Mesenchymal stem cell (in vitro differentiated cells and primary cell): ENCODE results near the gene ADAM10.
A peak's percentile ranks its signal among the peaks of the same experiment; 100 is the strongest.

Experiments used
- DNase-seq: peaks from one replicate; pipeline ENCODE4 v3.0.0-alpha.2; 2013
- H2AFZ ChIP-seq: one replicate; pipeline ENCODE4 v1.6.1; 2013; ENCODE audit warnings: low read depth, mild to moderate bottlenecking, control low read depth, inconsistent platforms, low read length, moderate library complexity
- H2AK5ac ChIP-seq: 2 replicates; pipeline ENCODE4 v1.6.1; 2013; ENCODE audit warnings: low read length, moderate library complexity, mild to moderate bottlenecking, inconsistent platforms; ENCODE audit not compliant: severe bottlenecking
- H2BK120ac ChIP-seq: one replicate; pipeline ENCODE4 v1.6.1; 2013; ENCODE audit warnings: low read depth, mild to moderate bottlenecking, inconsistent platforms, low read length, moderate library complexity
- H2BK12ac ChIP-seq, 2 experiments: one replicate each; pipeline ENCODE4 v1.6.1; 2013; ENCODE audit warnings: inconsistent platforms in 2 of 2, low read length in 2 of 2, mild to moderate bottlenecking in 2 of 2, moderate library complexity in 2 of 2, control low read depth in 1 of 2
- H2BK15ac ChIP-seq: one replicate; pipeline ENCODE4 v1.6.1; 2013; ENCODE audit warnings: mild to moderate bottlenecking, low read depth, inconsistent platforms; ENCODE audit not compliant: poor library complexity, severe bottlenecking
- H2BK5ac ChIP-seq: 2 replicates; pipeline ENCODE4 v1.6.1; 2013; ENCODE audit warnings: low read depth, mild to moderate bottlenecking, low read length, control low read depth, inconsistent platforms; ENCODE audit not compliant: poor library complexity, severe bottlenecking
- H3K14ac ChIP-seq, 2 experiments: one replicate each; pipeline ENCODE4 v1.6.1; 2013; ENCODE audit warnings: inconsistent platforms in 2 of 2, low read length in 2 of 2, control low read depth in 1 of 2, mild to moderate bottlenecking in 1 of 2, moderate library complexity in 1 of 2
- H3K18ac ChIP-seq, 2 experiments: one replicate each; pipeline ENCODE4 v1.6.1; 2013; ENCODE audit warnings: inconsistent platforms in 2 of 2, low read length in 2 of 2, control low read depth in 1 of 2, low read depth in 1 of 2, mild to moderate bottlenecking in 1 of 2
- H3K23ac ChIP-seq, 2 experiments: one replicate each; pipeline ENCODE4 v1.6.1; 2013; ENCODE audit warnings: inconsistent platforms in 2 of 2, low read length in 2 of 2, mild to moderate bottlenecking in 2 of 2, moderate library complexity in 2 of 2, control low read depth in 1 of 2
- H3K27ac ChIP-seq: 2 replicates; pipeline ENCODE4 v1.5.1; 2013; ENCODE audit warnings: mild to moderate bottlenecking, moderate library complexity, low read length, control low read depth, inconsistent platforms; ENCODE audit not compliant: poor library complexity, severe bottlenecking
- H3K27me3 ChIP-seq, 2 experiments: 2 replicates each; pipeline versions ENCODE4 v1.6.1 to v1.7.0; 2013; ENCODE audit warnings: low read length in 2 of 2, mild to moderate bottlenecking in 2 of 2, moderate library complexity in 2 of 2, control low read depth in 1 of 2, inconsistent platforms in 1 of 2; ENCODE audit not compliant: control insufficient read depth in 1 of 2, insufficient read depth in 1 of 2
- H3K36me3 ChIP-seq, 2 experiments: 2 replicates each; pipeline versions ENCODE4 v1.6.1 to v1.7.0; 2013; ENCODE audit warnings: low read length in 2 of 2, control low read depth in 1 of 2, inconsistent platforms in 1 of 2, low read depth in 1 of 2, mild to moderate bottlenecking in 1 of 2; ENCODE audit not compliant: insufficient read depth in 2 of 2, control insufficient read depth in 1 of 2
- H3K4ac ChIP-seq, 2 experiments: one replicate each; pipeline ENCODE4 v1.6.1; 2013; ENCODE audit warnings: inconsistent platforms in 2 of 2, low read length in 2 of 2, mild to moderate bottlenecking in 2 of 2, moderate library complexity in 2 of 2, control low read depth in 1 of 2, low read depth in 1 of 2
- H3K4me1 ChIP-seq: 2 replicates; pipeline ENCODE4 v1.6.1; 2013; ENCODE audit warnings: low read depth, low read length, control low read depth; ENCODE audit not compliant: control insufficient read depth, insufficient read depth
- H3K4me2 ChIP-seq: 2 replicates; pipeline ENCODE4 v1.6.1; 2013; ENCODE audit warnings: low read length, mild to moderate bottlenecking, inconsistent platforms; ENCODE audit not compliant: poor library complexity, severe bottlenecking
- H3K4me3 ChIP-seq, 2 experiments: 2 replicates each; pipeline versions ENCODE4 v1.5.1 to v1.7.0; 2013; ENCODE audit warnings: low read length in 2 of 2, mild to moderate bottlenecking in 2 of 2, control low read depth in 1 of 2, low read depth in 1 of 2; ENCODE audit not compliant: insufficient read depth in 1 of 2
- H3K79me1 ChIP-seq: replicated peaks from 2 replicates; pipeline ENCODE4 v1.6.1; 2013; ENCODE audit warnings: mild to moderate bottlenecking, control low read depth, low read length, inconsistent platforms; ENCODE audit not compliant: poor library complexity, severe bottlenecking
- H3K9ac ChIP-seq: 2 replicates; pipeline ENCODE4 v1.7.0; 2013; ENCODE audit warnings: mild to moderate bottlenecking, low read length, moderate library complexity
- H3K9me3 ChIP-seq: 2 replicates; pipeline ENCODE4 v1.7.0; 2013; ENCODE audit warnings: mild to moderate bottlenecking, low read length; ENCODE audit not compliant: control insufficient read depth
- H4K8ac ChIP-seq: one replicate; pipeline ENCODE4 v1.6.1; 2013; ENCODE audit warnings: inconsistent platforms, mild to moderate bottlenecking, low read length, moderate library complexity
- H4K91ac ChIP-seq: one replicate; pipeline ENCODE4 v1.6.1; 2013; ENCODE audit warnings: mild to moderate bottlenecking, low read length, inconsistent platforms
- WGBS: methylation state at CpG from one replicate; pipeline ENCODE4 v1.1.7; 2013; ENCODE audit warnings: mixed read lengths; 5-methylcytosine and 5-hydroxymethylcytosine counted together

The ADAM10 gene

GRCh38 chr15:58742819-58743502 is 6.5 kb downstream of the ADAM10 start:
- peak overlapping the region; percentile 68 for H3K27ac ChIP-seq
- H2BK15ac ChIP-seq: no peak overlapping the region
- no peaks in the 10 kb centered on the region for H3K27me3 ChIP-seq
- no peak overlapping the region for H3K4ac ChIP-seq
- DNase-seq: peak; percentile 30
- no peaks in the 10 kb centered on the region for H3K79me1 ChIP-seq
- 79% methylated on average over 5 of the region's 5 CpGs for WGBS
- H3K4me3 ChIP-seq: no peak overlapping the region
- no peak overlapping the region for H3K9ac ChIP-seq
- no peak overlapping the region for H3K23ac ChIP-seq
- no peak overlapping the region for H2AFZ ChIP-seq
- no peak overlapping the region for H2BK120ac ChIP-seq
- H2AK5ac ChIP-seq: peak overlapping the region; percentile 23
- H3K4me2 ChIP-seq: no peak overlapping the region
- no peak overlapping the region for H2BK5ac ChIP-seq
- no peaks in the 10 kb centered on the region for H3K36me3 ChIP-seq
- H2BK12ac ChIP-seq: no peak overlapping the region
- no peak overlapping the region for H3K14ac ChIP-seq
- H4K91ac ChIP-seq: no peak overlapping the region
- H3K18ac ChIP-seq: no peak overlapping the region
- H3K4me1 ChIP-seq: peaks cover 9% of the 10 kb centered on the region
- H3K9me3 ChIP-seq: no peaks in the 10 kb centered on the region
- H4K8ac ChIP-seq: no peak overlapping the region

GRCh38 chr15:58742022-58742813 is 7.3 kb downstream of the ADAM10 start:
- Histone ChIP-seq H2AFZ (no peak overlapping the region), H4K8ac (no peak overlapping the region), H3K4me1 (peaks cover 9% of the 10 kb centered on the region), H2BK5ac (no peak overlapping the region), H3K4ac (no peak overlapping the region), H2BK120ac (no peak overlapping the region), H3K27ac (peak overlapping the region; percentile 68), H2AK5ac (no peak overlapping the region), H4K91ac (no peak overlapping the region), H3K9me3 (no peaks in the 10 kb centered on the region), H3K14ac (no peak overlapping the region), H3K79me1 (no peaks in the 10 kb centered on the region), H2BK12ac (no peak overlapping the region), H2BK15ac (no peak overlapping the region), H3K18ac (no peak overlapping the region), H3K36me3 (no peaks in the 10 kb centered on the region), H3K27me3 (no peaks in the 10 kb centered on the region), H3K4me3 (no peak overlapping the region), H3K23ac (no peak overlapping the region), H3K9ac (no peak overlapping the region), H3K4me2 (no peak overlapping the region)
- DNase-seq: peak; percentile 79
- WGBS: 59% methylated on average over 7 of the region's 8 CpGs

DNA sequence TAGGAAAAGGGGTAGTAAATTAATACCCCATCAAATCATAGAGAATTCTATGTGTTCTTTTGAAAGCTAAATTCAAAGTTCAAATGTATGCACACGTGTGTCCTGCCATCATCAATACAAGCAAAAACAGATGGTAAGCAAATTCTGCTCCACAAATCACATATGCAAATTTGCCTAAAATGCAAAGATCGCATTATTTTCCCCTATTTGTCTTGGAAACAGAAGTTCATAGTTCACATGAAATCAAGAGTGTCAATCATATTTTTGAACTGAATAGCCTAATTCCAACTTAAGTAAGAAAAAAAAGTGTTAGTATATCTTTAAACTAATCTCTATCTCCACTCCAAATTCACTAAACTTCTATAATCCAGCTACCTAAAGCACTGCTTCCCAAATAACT is 8.5 kb downstream of the ADAM10 start:
- Histone ChIP-seq H2BK120ac (no peak overlapping the region), H3K4me1 (peaks cover 8% of the 10 kb centered on the region), H3K36me3 (no peaks in the 10 kb centered on the region), H4K8ac (no peak overlapping the region), H3K18ac (no peak overlapping the region), H3K27ac (no peak overlapping the region), H3K79me1 (no peaks in the 10 kb centered on the region), H3K14ac (no peak overlapping the region), H2BK15ac (no peak overlapping the region), H2BK5ac (no peak overlapping the region), H2BK12ac (no peak overlapping the region), H3K9me3 (no peaks in the 10 kb centered on the region), H3K4ac (no peak overlapping the region), H3K23ac (no peak overlapping the region), H2AFZ (no peak overlapping the region), H3K4me2 (no peak overlapping the region), H2AK5ac (no peak overlapping the region), H3K27me3 (no peaks in the 10 kb centered on the region), H3K4me3 (no peak overlapping the region), H3K9ac (no peak overlapping the region), H4K91ac (no peak overlapping the region)
- DNase-seq: no peak
- WGBS: 100% methylated on average over 2 of the region's 2 CpGs

DNA sequence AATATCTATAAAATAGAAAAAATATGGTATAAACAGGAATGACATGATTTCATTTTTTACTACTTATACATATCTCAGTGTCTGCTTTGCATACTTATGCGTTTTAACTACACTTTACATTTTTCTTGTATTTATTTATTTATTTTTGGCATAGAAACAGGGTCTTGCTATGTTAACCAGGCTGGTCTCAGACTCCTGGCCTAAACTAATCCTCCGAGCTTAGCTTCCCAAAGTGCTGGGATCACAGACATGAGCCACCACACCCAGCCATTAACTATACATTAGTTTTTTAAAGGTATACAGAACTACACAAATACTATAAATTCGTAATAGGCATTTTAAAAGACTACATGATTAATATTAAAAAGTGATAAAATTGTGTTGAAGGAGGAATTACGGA is 9.1 kb downstream of the ADAM10 start:
- WGBS: no CpG with 5 or more reads among the region's 4 CpGs
- H4K8ac ChIP-seq: no peak overlapping the region

More for the DNA sequence above, 9.1 kb downstream of the ADAM10 start:
- Histone ChIP-seq H4K91ac (no peak overlapping the region), H3K4ac (no peak overlapping the region), H3K14ac (no peak overlapping the region), H3K9ac (no peak overlapping the region), H2BK5ac (no peak overlapping the region), H3K36me3 (no peaks in the 10 kb centered on the region), H3K4me1 (peaks cover 8% of the 10 kb centered on the region), H3K18ac (no peak overlapping the region), H3K27ac (no peak overlapping the region), H3K4me2 (no peak overlapping the region), H2BK120ac (no peak overlapping the region), H3K27me3 (no peaks in the 10 kb centered on the region), H3K4me3 (no peak overlapping the region), H2AFZ (no peak overlapping the region), H3K23ac (no peak overlapping the region), H2AK5ac (no peak overlapping the region), H3K9me3 (no peaks in the 10 kb centered on the region), H2BK15ac (no peak overlapping the region), H3K79me1 (no peaks in the 10 kb centered on the region), H2BK12ac (no peak overlapping the region)
- no peak for DNase-seq
